Skeletal muscle satellite cell (primary cell): Measurements from ENCODE around the gene ACTR10.
"Not testable (repeated sequence)": the region's sequence is repeated elsewhere in the genome, so short reads cannot be mapped to it uniquely, and the experiment has no call there.

Experiments
- H3K27me3 ChIP-seq: 2 replicates; pipeline ENCODE4 v1.7.0; 2013; ENCODE audit warnings: low read length; ENCODE audit not compliant: control insufficient read depth, insufficient read depth
- H3K36me3 ChIP-seq: 2 replicates; pipeline ENCODE4 v1.7.0; 2013; ENCODE audit warnings: mild to moderate bottlenecking, control low read depth, low read length; ENCODE audit not compliant: insufficient read depth
- H3K4me1 ChIP-seq: 2 replicates; pipeline ENCODE4 v1.7.0; 2013; ENCODE audit warnings: low read length; ENCODE audit not compliant: control insufficient read depth, insufficient read depth
- H3K4me2 ChIP-seq: 2 replicates; pipeline ENCODE4 v1.7.0; 2013; ENCODE audit warnings: mild to moderate bottlenecking, low read length
- H3K4me3 ChIP-seq: 2 replicates; pipeline ENCODE4 v1.7.0; 2013; ENCODE audit warnings: low read length
- H3K9ac ChIP-seq: 2 replicates; pipeline ENCODE4 v1.7.0; 2013; ENCODE audit warnings: mild to moderate bottlenecking, low read depth, low read length, moderate library complexity
- H3K9me3 ChIP-seq: replicated peaks from 2 replicates; pipeline ENCODE4 v1.7.0; 2013; ENCODE audit warnings: mild to moderate bottlenecking, control low read depth, low read length

Gene ACTR10

DNA sequence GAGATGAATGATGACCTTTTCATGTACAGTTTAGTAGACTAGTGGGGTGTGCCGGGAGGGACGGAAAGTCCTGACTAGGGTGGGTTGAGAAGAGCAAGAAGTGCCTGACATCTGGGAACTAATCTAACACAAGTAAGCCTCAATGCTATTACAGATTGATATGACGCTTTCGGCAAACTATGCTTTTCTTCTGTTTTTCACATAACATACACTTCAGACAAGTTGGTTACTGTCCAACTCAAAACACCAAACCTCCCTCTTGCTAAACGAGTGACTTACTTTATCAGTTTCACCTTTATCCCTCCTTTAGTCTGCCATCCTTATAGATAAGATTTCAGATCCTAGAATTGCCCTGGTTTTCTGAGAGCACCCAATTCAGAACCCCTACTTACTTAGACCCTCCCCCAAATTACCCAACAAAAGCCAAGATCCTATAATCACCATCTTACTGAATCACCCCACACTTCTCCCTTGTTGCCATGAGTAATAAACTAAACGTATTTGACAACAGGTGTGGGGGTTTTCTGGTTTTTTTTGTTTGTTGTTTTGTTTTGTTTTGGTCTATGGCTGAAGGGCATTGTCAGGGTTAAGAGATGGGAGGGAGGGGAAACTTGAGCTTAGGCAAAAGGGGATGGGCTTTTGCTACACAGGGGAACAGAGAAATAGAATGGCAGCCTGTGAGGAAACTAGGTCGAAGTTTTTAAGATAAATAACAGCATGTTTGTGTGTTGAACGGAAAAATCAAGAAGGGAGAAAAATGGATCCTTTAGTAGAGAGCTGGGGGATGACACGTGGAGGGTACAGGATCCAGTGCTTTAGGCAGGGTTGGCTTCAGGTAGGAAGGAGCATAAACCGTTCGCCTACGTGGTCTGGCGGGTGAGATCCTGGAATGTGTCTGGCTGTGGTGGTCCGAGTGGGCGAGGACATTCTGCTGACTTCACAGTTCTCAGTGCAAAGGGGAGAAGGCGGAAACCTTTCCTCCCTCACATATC lies 38.6 kb downstream of the ACTR10 start:
- peak overlapping the region; percentile 16 for H3K9ac ChIP-seq
- peaks cover 9% of the 10 kb centered on the region for H3K36me3 ChIP-seq
- no peaks in the 10 kb centered on the region for H3K9me3 ChIP-seq
- peaks cover 9% of the 10 kb centered on the region for H3K4me1 ChIP-seq
- peak overlapping the region; percentile 70 for H3K4me3 ChIP-seq
- H3K27me3 ChIP-seq, result no peaks in the 10 kb centered on the region
- peak overlapping the region; percentile 80 for H3K4me2 ChIP-seq

GRCh38 chr14:58239244-58240195 lies 39.6 kb downstream of the ACTR10 start:
- H3K9me3 ChIP-seq, result no peaks in the 10 kb centered on the region
- H3K4me1 ChIP-seq, result peaks cover 11% of the 10 kb centered on the region
- H3K36me3 ChIP-seq, result no peaks in the 10 kb centered on the region
- peak overlapping the region; percentile 80 for H3K4me2 ChIP-seq
- H3K9ac ChIP-seq, result peak overlapping the region; percentile 79
- H3K4me3 ChIP-seq, result peak overlapping the region; percentile 70
- H3K27me3 ChIP-seq, result no peaks in the 10 kb centered on the region

GRCh38 chr14:58243790-58244555 lies 44.0 kb downstream of the ACTR10 start:
- H3K36me3 ChIP-seq, result no peaks in the 10 kb centered on the region

DNA sequence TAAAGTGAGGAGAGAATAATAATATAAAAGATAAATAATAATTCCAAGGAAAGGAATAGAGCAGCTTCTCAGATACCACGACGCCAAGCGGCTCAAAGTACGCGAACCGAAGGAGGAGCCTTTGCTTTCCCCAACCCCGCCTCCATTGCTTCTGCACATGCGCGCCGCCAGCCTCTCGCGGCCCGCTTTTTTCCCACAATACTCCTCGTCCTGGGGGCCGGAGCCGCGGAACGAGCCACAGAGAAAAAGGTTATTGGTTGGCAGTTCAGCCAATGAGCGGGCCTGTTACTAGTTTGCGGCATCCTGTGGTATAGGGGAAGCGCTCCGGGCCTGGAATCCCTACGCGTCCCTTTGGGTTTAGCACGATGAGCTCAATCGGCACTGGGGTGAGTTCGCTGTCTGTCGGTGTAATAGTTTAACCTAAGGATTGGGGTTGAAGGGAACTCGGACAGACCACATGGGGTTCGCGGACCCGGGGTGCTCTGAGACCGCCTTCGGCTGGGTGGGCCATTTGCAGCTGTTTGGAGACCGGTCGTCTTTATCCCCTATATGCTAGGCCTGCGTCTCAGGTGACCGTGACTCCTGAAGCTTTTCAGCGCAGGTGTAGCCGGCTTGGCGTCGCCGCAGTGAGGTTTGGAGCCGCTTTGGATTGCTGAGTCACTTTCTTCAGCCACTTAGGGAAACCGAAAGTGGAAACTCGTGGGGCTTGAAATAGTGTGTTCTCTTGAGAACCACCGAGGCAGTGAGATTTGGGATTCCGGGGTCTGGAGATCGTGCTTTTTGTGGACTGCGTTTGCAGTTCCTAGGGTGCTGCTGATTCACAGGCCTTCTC lies 44.8 kb downstream of the ACTR10 start, which contains the start of gene PSMA3:
PSMA3 (plus strand) TSS at position 288 of the 832 bp plus-strand sequence; CDS start at position 366, 78 bp downstream.
- H3K4me3 ChIP-seq, result peak within 1 kb of the TSS; percentile 81

More at GRCh38 chr14:58243790-58244555, 44.0 kb downstream of the ACTR10 start:
- Histone ChIP-seq H3K9ac (peak overlapping the region; percentile 81), H3K4me1 (peaks cover 18% of the 10 kb centered on the region), H3K27me3 (no peaks in the 10 kb centered on the region), H3K4me3 (peak overlapping the region; percentile 81), H3K4me2 (peak overlapping the region; percentile 81), H3K9me3 (no peaks in the 10 kb centered on the region)

DNA sequence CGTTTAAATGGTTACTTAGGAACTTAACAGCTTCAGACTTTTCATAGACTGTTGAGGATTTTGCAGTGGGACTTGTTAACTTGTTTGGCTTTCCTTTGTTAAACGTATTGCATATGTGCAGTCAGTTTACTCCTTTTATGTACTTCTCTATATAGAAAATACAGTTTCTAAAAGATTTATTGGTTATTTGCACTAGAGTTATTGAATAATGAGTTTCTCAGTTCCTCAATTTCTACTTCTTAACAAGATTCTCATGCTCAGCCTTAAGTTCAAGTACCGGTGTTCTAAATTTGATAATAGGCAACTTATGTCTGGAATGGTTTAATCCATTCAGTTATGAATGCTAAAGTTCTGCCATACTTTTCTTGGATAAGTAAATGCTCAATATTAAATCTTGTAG lies 45.6 kb downstream of the ACTR10 start:
- H3K36me3 ChIP-seq, result peaks cover 9% of the 10 kb centered on the region
- peak overlapping the region; percentile 81 for H3K4me3 ChIP-seq
- H3K27me3 ChIP-seq, result no peaks in the 10 kb centered on the region
- peak overlapping the region; percentile 85 for H3K4me2 ChIP-seq
- H3K9ac ChIP-seq, result peak overlapping the region; percentile 94
- H3K9me3 ChIP-seq, result no peaks in the 10 kb centered on the region
- H3K4me1 ChIP-seq, result peaks cover 17% of the 10 kb centered on the region

More for the DNA sequence above, 44.8 kb downstream of the ACTR10 start, which contains the start of gene PSMA3:
- Histone ChIP-seq H3K27me3 (no peaks in the 10 kb centered on the region), H3K9me3 (no peaks in the 10 kb centered on the region), H3K9ac (peak within 1 kb of the TSS; percentile 94), H3K4me2 (peak within 1 kb of the TSS; percentile 85), H3K4me1 (peaks cover 17% of the 10 kb centered on the region), H3K36me3 (peaks cover 4% of the 10 kb centered on the region)

DNA sequence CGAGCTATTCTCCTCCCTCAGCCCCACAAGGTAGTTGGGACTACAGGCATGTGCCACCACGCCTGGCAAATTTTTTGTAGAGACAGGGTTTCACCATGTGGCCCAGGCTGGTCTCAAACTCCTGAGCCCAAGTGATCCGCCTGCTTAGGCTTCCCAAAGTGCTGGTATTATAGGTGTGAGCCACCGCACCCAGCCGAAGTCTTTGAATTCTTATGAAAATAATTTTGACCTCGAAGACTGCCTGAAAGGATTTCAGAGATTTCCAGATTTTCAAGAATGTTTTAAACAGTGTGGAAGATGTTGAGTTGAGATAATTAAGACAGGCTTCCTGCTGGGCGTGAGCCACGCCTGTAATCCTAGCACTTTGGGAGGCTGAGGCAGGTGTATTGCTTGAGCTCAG lies 49.7 kb downstream of the ACTR10 start:
- H3K9me3 ChIP-seq, result no peaks in the 10 kb centered on the region
- no peaks in the 10 kb centered on the region for H3K27me3 ChIP-seq
- no peak overlapping the region for H3K4me2 ChIP-seq
- H3K4me1 ChIP-seq, result peaks cover 12% of the 10 kb centered on the region
- H3K36me3 ChIP-seq, result peaks cover 33% of the 10 kb centered on the region
- H3K9ac ChIP-seq, result no peak overlapping the region
- no peak overlapping the region for H3K4me3 ChIP-seq

- Histone ChIP-seq H3K9ac (no peak overlapping the region), H3K9me3 (no peaks in the 10 kb centered on the region), H3K4me3 (no peak overlapping the region), H3K4me2 (no peak overlapping the region), H3K4me1 (no peaks in the 10 kb centered on the region), H3K36me3 (peaks cover 69% of the 10 kb centered on the region), H3K27me3 (no peaks in the 10 kb centered on the region)
Observed at GRCh38 chr14:58258156-58258555, 58.2 kb downstream of the ACTR10 start.

DNA sequence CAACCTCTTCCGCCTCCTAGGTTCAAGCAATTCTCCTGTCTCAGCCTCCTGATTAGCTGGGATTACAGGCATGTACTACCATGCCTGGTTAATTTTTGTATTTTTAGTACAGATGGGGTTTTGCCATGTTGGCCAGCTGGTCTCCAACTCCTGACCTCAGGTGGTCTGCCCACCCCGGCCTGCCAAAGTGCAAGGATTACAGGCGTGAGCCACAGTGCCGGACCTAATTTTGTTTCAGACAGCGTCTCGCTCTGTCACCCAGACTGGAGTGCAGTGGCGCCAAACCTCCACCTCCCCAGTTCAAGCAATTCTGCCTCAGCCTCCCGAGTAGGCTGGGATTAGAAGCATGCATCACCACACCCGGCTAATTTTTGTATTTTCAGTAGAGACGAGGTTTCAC lies 62.1 kb downstream of the ACTR10 start:
- peaks cover 88% of the 10 kb centered on the region for H3K36me3 ChIP-seq
- not testable (repeated sequence) for H3K9me3 ChIP-seq, H3K4me1 ChIP-seq, H3K4me3 ChIP-seq, H3K9ac ChIP-seq, H3K4me2 ChIP-seq, H3K27me3 ChIP-seq

GRCh38 chr14:58265401-58265800 lies 65.5 kb downstream of the ACTR10 start:
- H3K4me2 ChIP-seq, result no peak overlapping the region
- no peak overlapping the region for H3K9ac ChIP-seq
- no peaks in the 10 kb centered on the region for H3K4me1 ChIP-seq
- peaks cover 93% of the 10 kb centered on the region for H3K36me3 ChIP-seq
- H3K27me3 ChIP-seq, result no peaks in the 10 kb centered on the region
- no peaks in the 10 kb centered on the region for H3K9me3 ChIP-seq
- no peak overlapping the region for H3K4me3 ChIP-seq

- Histone ChIP-seq H3K27me3 (no peaks in the 10 kb centered on the region), H3K4me2 (no peak overlapping the region), H3K9me3 (no peaks in the 10 kb centered on the region), H3K4me3 (no peak overlapping the region), H3K36me3 (peaks cover 76% of the 10 kb centered on the region), H3K4me1 (peaks cover 5% of the 10 kb centered on the region), H3K9ac (no peak overlapping the region)
Observed at GRCh38 chr14:58270628-58271027, 70.7 kb downstream of the ACTR10 start.
